ENCODE measurements around the gene MYL10.

The MYL10 gene

GRCh38 chr7:101597941-101598340 lies 31.2 kb downstream of the MYL10 start:
- Histone ChIP-seq H3K36me3 (ENCODE audit: control insufficient read depth, insufficient read depth, low read length) (no peaks in the 10 kb centered on the region), H3K9ac (ENCODE audit: low read length) (no peak overlapping the region), H3K4me3 (ENCODE audit: low read length) (no peak overlapping the region), H3K27ac (ENCODE audit: low read depth, low read length) (no peak overlapping the region), H3K27me3 (ENCODE audit: control insufficient read depth, insufficient read depth, low read length) (no peaks in the 10 kb centered on the region), H3K4me1 (ENCODE audit: control insufficient read depth, insufficient read depth, low read length) (no peaks in the 10 kb centered on the region)

GRCh38 chr7:101596898-101597297 lies 32.2 kb downstream of the MYL10 start:
- no peaks in the 10 kb centered on the region for H3K4me1 ChIP-seq (ENCODE audit: control insufficient read depth, insufficient read depth, low read length)
- no peak overlapping the region for H3K27ac ChIP-seq (ENCODE audit: low read depth, low read length)
- no peaks in the 10 kb centered on the region for H3K36me3 ChIP-seq (ENCODE audit: control insufficient read depth, insufficient read depth, low read length)
- no peak overlapping the region for H3K4me3 ChIP-seq (ENCODE audit: low read length)
- H3K9ac ChIP-seq (ENCODE audit: low read length), result no peak overlapping the region
- no peaks in the 10 kb centered on the region for H3K27me3 ChIP-seq (ENCODE audit: control insufficient read depth, insufficient read depth, low read length)

GRCh38 chr7:101595766-101596537 lies 33.1 kb downstream of the MYL10 start:
- H3K27ac ChIP-seq (ENCODE audit: low read depth, low read length), result no peak overlapping the region
- no peak overlapping the region for H3K4me3 ChIP-seq (ENCODE audit: low read length)
- H3K4me1 ChIP-seq (ENCODE audit: control insufficient read depth, insufficient read depth, low read length), result no peaks in the 10 kb centered on the region
- H3K9ac ChIP-seq (ENCODE audit: low read length), result no peak overlapping the region
- no peaks in the 10 kb centered on the region for H3K27me3 ChIP-seq (ENCODE audit: control insufficient read depth, insufficient read depth, low read length)
- H3K36me3 ChIP-seq (ENCODE audit: control insufficient read depth, insufficient read depth, low read length), result no peaks in the 10 kb centered on the region

- no peaks in the 10 kb centered on the region for H3K27me3 ChIP-seq (ENCODE audit: control insufficient read depth, insufficient read depth, low read length)
- H3K36me3 ChIP-seq (ENCODE audit: control insufficient read depth, insufficient read depth, low read length), result no peaks in the 10 kb centered on the region
- no peak overlapping the region for H3K27ac ChIP-seq (ENCODE audit: low read depth, low read length)
- no peak overlapping the region for H3K9ac ChIP-seq (ENCODE audit: low read length)
- H3K4me1 ChIP-seq (ENCODE audit: control insufficient read depth, insufficient read depth, low read length), result no peaks in the 10 kb centered on the region
- H3K4me3 ChIP-seq (ENCODE audit: low read length), result no peak overlapping the region
Measured at GRCh38 chr7:101595246-101595645, 33.9 kb downstream of the MYL10 start.

- no peak overlapping the region for H3K4me3 ChIP-seq (ENCODE audit: low read length)
- H3K36me3 ChIP-seq (ENCODE audit: control insufficient read depth, insufficient read depth, low read length), result no peaks in the 10 kb centered on the region
- H3K9ac ChIP-seq (ENCODE audit: low read length), result no peak overlapping the region
- H3K27me3 ChIP-seq (ENCODE audit: control insufficient read depth, insufficient read depth, low read length), result no peaks in the 10 kb centered on the region
- no peak overlapping the region for H3K27ac ChIP-seq (ENCODE audit: low read depth, low read length)
- H3K4me1 ChIP-seq (ENCODE audit: control insufficient read depth, insufficient read depth, low read length), result no peaks in the 10 kb centered on the region
Measured at GRCh38 chr7:101594790-101595189, 34.3 kb downstream of the MYL10 start.

- H3K4me3 ChIP-seq (ENCODE audit: low read length), result no peak overlapping the region
Measured at GRCh38 chr7:101593556-101593955, 35.5 kb downstream of the MYL10 start.

GRCh38 chr7:101591504-101591903 lies 37.6 kb downstream of the MYL10 start:
- H3K4me1 ChIP-seq (ENCODE audit: control insufficient read depth, insufficient read depth, low read length), result no peaks in the 10 kb centered on the region
- H3K27me3 ChIP-seq (ENCODE audit: control insufficient read depth, insufficient read depth, low read length), result no peaks in the 10 kb centered on the region
- H3K9ac ChIP-seq (ENCODE audit: low read length), result no peak overlapping the region
- no peaks in the 10 kb centered on the region for H3K36me3 ChIP-seq (ENCODE audit: control insufficient read depth, insufficient read depth, low read length)
- no peak overlapping the region for H3K4me3 ChIP-seq (ENCODE audit: low read length)
- no peak overlapping the region for H3K27ac ChIP-seq (ENCODE audit: low read depth, low read length)

More at GRCh38 chr7:101593556-101593955, 35.5 kb downstream of the MYL10 start:
- no peaks in the 10 kb centered on the region for H3K27me3 ChIP-seq (ENCODE audit: control insufficient read depth, insufficient read depth, low read length)
- no peak overlapping the region for H3K9ac ChIP-seq (ENCODE audit: low read length)
- no peaks in the 10 kb centered on the region for H3K4me1 ChIP-seq (ENCODE audit: control insufficient read depth, insufficient read depth, low read length)
- no peak overlapping the region for H3K27ac ChIP-seq (ENCODE audit: low read depth, low read length)
- no peaks in the 10 kb centered on the region for H3K36me3 ChIP-seq (ENCODE audit: control insufficient read depth, insufficient read depth, low read length)

GRCh38 chr7:101590663-101591435 lies 38.2 kb downstream of the MYL10 start:
- no peaks in the 10 kb centered on the region for H3K36me3 ChIP-seq (ENCODE audit: control insufficient read depth, insufficient read depth, low read length)
- H3K4me3 ChIP-seq (ENCODE audit: low read length), result no peak overlapping the region
- no peak overlapping the region for H3K9ac ChIP-seq (ENCODE audit: low read length)
- no peak overlapping the region for H3K27ac ChIP-seq (ENCODE audit: low read depth, low read length)
- H3K4me1 ChIP-seq (ENCODE audit: control insufficient read depth, insufficient read depth, low read length), result no peaks in the 10 kb centered on the region
- H3K27me3 ChIP-seq (ENCODE audit: control insufficient read depth, insufficient read depth, low read length), result no peaks in the 10 kb centered on the region

- no peaks in the 10 kb centered on the region for H3K27me3 ChIP-seq (ENCODE audit: control insufficient read depth, insufficient read depth, low read length)
- H3K4me3 ChIP-seq (ENCODE audit: low read length), result no peak overlapping the region
- H3K9ac ChIP-seq (ENCODE audit: low read length), result no peak overlapping the region
- H3K27ac ChIP-seq (ENCODE audit: low read depth, low read length), result no peak overlapping the region
- H3K4me1 ChIP-seq (ENCODE audit: control insufficient read depth, insufficient read depth, low read length), result no peaks in the 10 kb centered on the region
- no peaks in the 10 kb centered on the region for H3K36me3 ChIP-seq (ENCODE audit: control insufficient read depth, insufficient read depth, low read length)
Measured at GRCh38 chr7:101589976-101590662, 39.0 kb downstream of the MYL10 start.

GRCh38 chr7:101589052-101589451 lies 40.0 kb downstream of the MYL10 start:
- H3K9ac ChIP-seq (ENCODE audit: low read length), result no peak overlapping the region
- no peaks in the 10 kb centered on the region for H3K36me3 ChIP-seq (ENCODE audit: control insufficient read depth, insufficient read depth, low read length)
- H3K4me3 ChIP-seq (ENCODE audit: low read length), result no peak overlapping the region
- H3K27ac ChIP-seq (ENCODE audit: low read depth, low read length), result no peak overlapping the region
- H3K4me1 ChIP-seq (ENCODE audit: control insufficient read depth, insufficient read depth, low read length), result no peaks in the 10 kb centered on the region
- no peaks in the 10 kb centered on the region for H3K27me3 ChIP-seq (ENCODE audit: control insufficient read depth, insufficient read depth, low read length)

GRCh38 chr7:101588131-101588935 lies 40.8 kb downstream of the MYL10 start:
- Histone ChIP-seq H3K27ac (ENCODE audit: low read depth, low read length) (no peak overlapping the region), H3K36me3 (ENCODE audit: control insufficient read depth, insufficient read depth, low read length) (no peaks in the 10 kb centered on the region), H3K9ac (ENCODE audit: low read length) (no peak overlapping the region), H3K4me1 (ENCODE audit: control insufficient read depth, insufficient read depth, low read length) (no peaks in the 10 kb centered on the region), H3K4me3 (ENCODE audit: low read length) (no peak overlapping the region), H3K27me3 (ENCODE audit: control insufficient read depth, insufficient read depth, low read length) (no peaks in the 10 kb centered on the region)
